ENCODE results near the gene HCRTR2.
"Not testable (repeated sequence)": the region's sequence is repeated elsewhere in the genome, so short reads cannot be mapped to it uniquely, and the experiment has no call there.

The HCRTR2 gene

GRCh38 chr6:55220961-55221360 lies 46.6 kb downstream of the HCRTR2 start:
- DNase-seq = no peak

- DNase-seq = no peak
Measured at GRCh38 chr6:55227862-55228261, 53.5 kb downstream of the HCRTR2 start.

GRCh38 chr6:55239099-55239498 lies 64.8 kb downstream of the HCRTR2 start:
- DNase-seq = no peak

- not testable (repeated sequence) for DNase-seq
Measured at GRCh38 chr6:55240975-55241605, 66.8 kb downstream of the HCRTR2 start.

GRCh38 chr6:55250400-55250799 lies 76.1 kb downstream of the HCRTR2 start:
- no peak for DNase-seq

- no peak for DNase-seq
Measured at GRCh38 chr6:55255113-55255512, 80.8 kb downstream of the HCRTR2 start.

GRCh38 chr6:55260181-55260580 lies 85.9 kb downstream of the HCRTR2 start:
- no peak for DNase-seq

GRCh38 chr6:55265409-55266114 lies 91.2 kb downstream of the HCRTR2 start:
- no peak for DNase-seq

- DNase-seq = no peak
Measured at GRCh38 chr6:55266896-55267295, 92.6 kb downstream of the HCRTR2 start.

- no peak for DNase-seq
Measured at GRCh38 chr6:55276745-55277530, 102.6 kb downstream of the HCRTR2 start.

GRCh38 chr6:55277646-55278045 lies 103.3 kb downstream of the HCRTR2 start:
- DNase-seq = no peak

- DNase-seq = no peak
Measured at GRCh38 chr6:55281215-55281614, 106.9 kb downstream of the HCRTR2 start.

GRCh38 chr6:55282115-55282514 lies 107.8 kb downstream of the HCRTR2 start:
- no peak for DNase-seq

- no peak for DNase-seq
Measured at GRCh38 chr6:55286824-55287223, 112.5 kb downstream of the HCRTR2 start.

- DNase-seq = no peak
Measured at GRCh38 chr6:55290736-55291135, 116.4 kb downstream of the HCRTR2 start.

GRCh38 chr6:55293116-55293515 lies 118.8 kb downstream of the HCRTR2 start:
- no peak for DNase-seq

- DNase-seq = not testable (repeated sequence)
Measured at GRCh38 chr6:55297214-55297613, 122.9 kb downstream of the HCRTR2 start.

- DNase-seq = no peak
Measured at GRCh38 chr6:55299286-55299985, 125.1 kb downstream of the HCRTR2 start.

GRCh38 chr6:55304747-55305146 lies 130.4 kb downstream of the HCRTR2 start:
- DNase-seq = no peak

GRCh38 chr6:55319961-55320695 lies 145.8 kb downstream of the HCRTR2 start:
- no peak for DNase-seq

- no peak for DNase-seq
Measured at GRCh38 chr6:55320696-55321086, 146.4 kb downstream of the HCRTR2 start.

- no peak for DNase-seq
Measured at GRCh38 chr6:55327169-55327568, 152.9 kb downstream of the HCRTR2 start, which contains the start of gene GFRAL. Gene GFRAL, plus strand, starts transcription at chr6:55327469. Its CDS starts 86 bp downstream, at chr6:55327555.
